RWPE2 (cell line): Measurements from ENCODE around the gene TRIP6.
"Not testable (repeated sequence)": the region's sequence is repeated elsewhere in the genome, so short reads cannot be mapped to it uniquely, and the experiment has no call there.

Experiments
- ATAC-seq: fragments of 200-7000 bp; cut with Tn5 transposase; 3 replicates; pipeline ENCODE4 v1.9.1; 2021; ENCODE audit warnings: low read depth
- DNase-seq: peaks from one replicate; pipeline ENCODE4 v3.0.0-alpha.2; 2020; ENCODE audit warnings: low spot score
- H3K27ac ChIP-seq: fragments of 450-650 bp; 2 replicates; pipeline ENCODE4 v1.5.1; 2017; ENCODE audit warnings: mild to moderate bottlenecking; ENCODE audit not compliant: poor library complexity, severe bottlenecking
- H3K27me3 ChIP-seq: fragments of 250-450 bp; sonication (Bioruptor Pico); 2 replicates; pipeline ENCODE4 v1.5.1; 2021; ENCODE audit warnings: mild to moderate bottlenecking, moderate library complexity; ENCODE audit not compliant: insufficient read depth, poor library complexity, severe bottlenecking
- H3K36me3 ChIP-seq: fragments of 250-450 bp; sonication (Bioruptor Pico); 2 replicates; pipeline ENCODE4 v1.5.1; 2020; ENCODE audit warnings: low read depth, mild to moderate bottlenecking, moderate library complexity
- H3K4me1 ChIP-seq: fragments of 250-450 bp; sonication (Bioruptor Pico); 2 replicates; pipeline ENCODE4 v1.5.1; 2021; ENCODE audit warnings: mild to moderate bottlenecking, moderate library complexity; ENCODE audit not compliant: insufficient read depth, poor library complexity, severe bottlenecking
- H3K4me3 ChIP-seq: fragments of 250-450 bp; sonication (Bioruptor Pico); 2 replicates; pipeline ENCODE4 v1.5.1; 2021; ENCODE audit warnings: mild to moderate bottlenecking, moderate library complexity; ENCODE audit not compliant: severe bottlenecking
- H3K9me3 ChIP-seq: fragments of 250-450 bp; sonication (Bioruptor Pico); 2 replicates; pipeline ENCODE4 v1.5.1; 2021; ENCODE audit warnings: mild to moderate bottlenecking, moderate library complexity; ENCODE audit not compliant: severe bottlenecking
- TF ChIP-seq, protein P1 (sequence below): fragments of 450-650 bp; IDR thresholded peaks from one replicate; pipeline ENCODE4 v1.5.1; 2017; ENCODE audit warnings: mild to moderate bottlenecking, moderate library complexity; ENCODE audit not compliant: poor library complexity, severe bottlenecking

TRIP6 gene

DNA sequence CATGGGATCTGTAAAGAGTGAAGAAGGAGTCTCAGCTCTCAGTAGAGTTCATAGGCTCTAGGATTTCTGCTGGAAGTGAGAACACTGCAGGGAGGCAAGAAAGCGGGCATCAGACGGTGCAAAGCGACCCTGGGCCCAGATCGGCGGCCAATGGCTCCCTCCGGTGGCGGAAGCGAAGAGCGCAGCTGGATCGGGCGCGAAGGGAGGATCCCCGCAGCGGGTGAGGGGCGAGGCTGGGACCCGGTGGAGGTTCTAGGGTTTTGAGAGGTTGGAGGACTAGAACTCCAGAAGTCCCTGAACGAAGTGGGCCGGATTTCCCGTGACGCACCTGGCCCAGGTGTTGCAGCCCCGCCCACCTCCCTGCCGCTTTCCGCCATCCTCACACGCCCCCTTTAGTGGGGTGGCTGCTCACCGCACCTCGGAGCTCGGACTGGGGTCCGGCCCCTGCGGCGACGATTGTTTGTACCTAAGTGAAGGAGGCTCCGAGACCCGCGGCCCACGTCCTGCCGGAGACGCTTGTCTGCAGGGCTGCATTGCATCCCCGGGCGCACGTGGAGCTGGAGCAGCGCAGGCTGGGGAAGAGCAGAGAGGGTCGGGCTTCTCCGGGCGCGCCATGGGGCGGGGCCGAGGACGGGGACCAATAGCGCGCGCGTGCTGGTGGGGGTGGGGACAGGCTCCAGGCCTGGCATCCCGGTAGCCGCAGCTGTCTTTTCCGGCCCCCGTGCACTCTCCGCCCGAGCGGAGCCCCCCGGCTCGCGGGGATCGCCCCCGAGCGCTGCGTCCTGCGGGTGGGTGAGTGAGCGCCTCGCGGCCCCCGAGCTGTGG is 14.9 kb upstream of the TRIP6 start, which contains the start of gene SLC12A9:
Gene SLC12A9 (plus strand): TSS at position 666 of the 825 bp plus-strand sequence. CDS start 1,485 bp downstream, outside the sequence.
- ATAC-seq = peak; percentile 95
- DNase-seq = peak; percentile 92
- TF ChIP-seq, protein P1, sequence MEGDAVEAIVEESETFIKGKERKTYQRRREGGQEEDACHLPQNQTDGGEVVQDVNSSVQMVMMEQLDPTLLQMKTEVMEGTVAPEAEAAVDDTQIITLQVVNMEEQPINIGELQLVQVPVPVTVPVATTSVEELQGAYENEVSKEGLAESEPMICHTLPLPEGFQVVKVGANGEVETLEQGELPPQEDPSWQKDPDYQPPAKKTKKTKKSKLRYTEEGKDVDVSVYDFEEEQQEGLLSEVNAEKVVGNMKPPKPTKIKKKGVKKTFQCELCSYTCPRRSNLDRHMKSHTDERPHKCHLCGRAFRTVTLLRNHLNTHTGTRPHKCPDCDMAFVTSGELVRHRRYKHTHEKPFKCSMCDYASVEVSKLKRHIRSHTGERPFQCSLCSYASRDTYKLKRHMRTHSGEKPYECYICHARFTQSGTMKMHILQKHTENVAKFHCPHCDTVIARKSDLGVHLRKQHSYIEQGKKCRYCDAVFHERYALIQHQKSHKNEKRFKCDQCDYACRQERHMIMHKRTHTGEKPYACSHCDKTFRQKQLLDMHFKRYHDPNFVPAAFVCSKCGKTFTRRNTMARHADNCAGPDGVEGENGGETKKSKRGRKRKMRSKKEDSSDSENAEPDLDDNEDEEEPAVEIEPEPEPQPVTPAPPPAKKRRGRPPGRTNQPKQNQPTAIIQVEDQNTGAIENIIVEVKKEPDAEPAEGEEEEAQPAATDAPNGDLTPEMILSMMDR = peak; percentile 93
- peaks cover 7% of the 10 kb centered on the region; the same call in 1 of the 2 replicates for H3K36me3 ChIP-seq
- H3K4me1 ChIP-seq = peaks cover 3% of the 10 kb centered on the region
- H3K27ac ChIP-seq = peak within 1 kb of the TSS; percentile 62
- H3K4me3 ChIP-seq = peak within 1 kb of the TSS; percentile 56
- H3K27me3 ChIP-seq = no peaks in the 10 kb centered on the region
- H3K9me3 ChIP-seq = no peaks in the 10 kb centered on the region

DNA sequence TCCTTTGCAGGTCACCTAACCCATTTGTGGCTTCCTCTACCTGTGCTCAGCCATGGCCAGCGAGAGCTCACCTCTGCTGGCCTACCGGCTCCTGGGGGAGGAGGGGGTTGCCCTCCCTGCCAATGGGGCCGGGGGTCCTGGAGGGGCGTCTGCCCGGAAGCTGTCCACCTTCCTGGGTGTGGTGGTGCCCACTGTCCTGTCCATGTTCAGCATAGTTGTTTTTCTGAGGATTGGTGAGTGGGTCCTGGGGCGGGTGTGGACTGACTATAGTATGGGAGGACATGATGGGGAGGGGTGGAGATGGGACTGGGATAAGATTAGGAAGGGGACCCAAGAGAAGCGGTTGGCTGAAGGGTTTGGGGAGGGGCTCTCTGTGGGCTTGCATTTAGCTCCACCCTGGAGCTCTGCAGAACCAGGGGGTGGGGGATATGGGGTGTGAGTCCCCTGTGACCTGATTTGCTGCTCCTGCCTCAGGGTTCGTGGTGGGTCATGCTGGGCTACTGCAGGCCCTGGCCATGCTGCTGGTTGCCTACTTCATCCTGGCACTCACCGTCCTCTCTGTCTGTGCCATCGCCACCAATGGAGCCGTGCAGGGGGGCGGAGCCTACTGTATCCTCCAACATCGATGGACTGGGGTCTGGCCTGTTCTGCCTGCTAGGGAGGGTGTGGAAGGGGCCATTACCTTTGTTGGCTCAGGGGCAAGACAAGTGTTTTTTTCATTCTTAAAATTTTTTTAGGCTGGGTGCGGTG is 12.9 kb upstream of the TRIP6 start:
- TF ChIP-seq, protein P1 = no peak
- ATAC-seq = no peak
- Histone ChIP-seq H3K27ac (no peak overlapping the region), H3K4me3 (no peak overlapping the region), H3K4me1 (peaks cover 3% of the 10 kb centered on the region), H3K36me3 (peaks cover 7% of the 10 kb centered on the region; the same call in 1 of the 2 replicates), H3K27me3 (no peaks in the 10 kb centered on the region), H3K9me3 (no peaks in the 10 kb centered on the region)
- DNase-seq = no peak

DNA sequence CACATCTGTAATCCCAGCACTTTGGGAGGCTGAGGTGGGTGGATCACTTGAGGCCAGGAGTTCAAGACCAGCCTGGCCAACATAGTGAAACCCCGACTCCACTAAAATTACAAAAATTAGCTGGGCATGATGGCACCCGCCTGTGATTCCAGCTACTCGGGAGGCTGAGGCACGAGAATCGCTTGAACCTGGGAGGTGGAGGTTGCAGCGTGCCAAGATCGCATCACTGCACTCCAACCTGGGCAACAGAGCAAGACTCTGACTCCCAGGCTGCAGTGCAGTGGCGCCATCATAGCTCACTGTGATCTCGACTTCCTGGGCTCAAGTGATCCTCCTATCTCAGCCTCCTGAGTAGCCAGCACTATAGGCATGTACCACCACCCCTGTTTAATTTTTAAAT is 12.3 kb upstream of the TRIP6 start:
- not testable (repeated sequence) for H3K36me3 ChIP-seq, H3K4me3 ChIP-seq, H3K4me1 ChIP-seq, H3K27ac ChIP-seq, DNase-seq, H3K9me3 ChIP-seq, ATAC-seq, H3K27me3 ChIP-seq

DNA sequence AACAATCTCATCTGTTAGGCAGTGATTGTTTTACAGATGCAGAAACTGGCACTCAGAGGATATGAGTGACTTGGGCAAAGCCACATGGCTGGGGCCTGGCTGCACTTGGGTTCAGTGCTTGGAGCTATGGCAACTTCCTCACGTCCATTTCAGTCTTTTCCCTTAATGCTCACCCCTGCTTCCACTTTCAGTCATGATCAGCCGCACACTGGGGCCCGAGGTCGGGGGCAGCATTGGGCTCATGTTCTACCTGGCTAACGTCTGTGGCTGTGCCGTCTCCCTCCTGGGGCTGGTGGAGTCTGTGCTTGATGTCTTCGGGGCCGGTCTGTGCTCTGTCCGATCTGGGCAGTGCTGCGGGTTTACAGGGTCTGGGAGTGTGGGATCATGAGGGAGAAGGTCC is 11.7 kb upstream of the TRIP6 start:
- DNase-seq = no peak
- no peak overlapping the region for H3K27ac ChIP-seq
- TF ChIP-seq, protein P1 = no peak
- no peak for ATAC-seq
- H3K4me3 ChIP-seq = no peak overlapping the region
- peaks cover 3% of the 10 kb centered on the region for H3K4me1 ChIP-seq
- peaks cover 8% of the 10 kb centered on the region for H3K36me3 ChIP-seq
- no peaks in the 10 kb centered on the region for H3K9me3 ChIP-seq
- no peaks in the 10 kb centered on the region for H3K27me3 ChIP-seq

DNA sequence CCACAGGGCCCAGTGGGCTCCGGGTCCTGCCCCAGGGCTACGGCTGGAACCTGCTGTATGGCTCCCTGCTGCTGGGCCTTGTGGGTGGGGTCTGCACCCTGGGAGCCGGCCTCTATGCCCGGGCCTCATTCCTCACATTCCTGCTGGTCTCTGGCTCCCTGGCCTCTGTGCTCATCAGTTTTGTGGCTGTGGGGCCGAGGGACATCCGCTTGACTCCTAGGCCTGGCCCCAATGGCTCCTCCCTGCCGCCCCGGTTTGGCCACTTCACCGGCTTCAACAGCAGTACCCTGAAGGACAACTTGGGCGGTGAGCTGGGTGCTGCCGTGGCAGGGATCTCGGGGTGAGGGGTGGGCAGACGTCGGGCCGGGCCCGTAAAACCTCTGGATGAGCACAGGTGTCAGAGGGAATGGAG is 10.3 kb upstream of the TRIP6 start:
- DNase-seq = no peak
- Histone ChIP-seq H3K27me3 (no peaks in the 10 kb centered on the region), H3K9me3 (no peaks in the 10 kb centered on the region), H3K36me3 (peaks cover 12% of the 10 kb centered on the region), H3K4me1 (peaks cover 3% of the 10 kb centered on the region), H3K4me3 (no peak overlapping the region), H3K27ac (no peak overlapping the region)
- ATAC-seq = no peak
- TF ChIP-seq, protein P1 = no peak
